H1 (cell line): Measurements from ENCODE around the gene ZNF385B. TPM values are rescaled to one million over a fixed set of nuclear protein-coding genes. Genes with fewer than 3 reads are reported as not detected.

Source experiments
- CTCF ChIA-PET: fragments of 300-600 bp; sonication (Branson Sonifier 250); formaldehyde crosslinking; loops from one replicate; lab custom pipeline; 2021; ENCODE audit not compliant: partially characterized antibody; lab: Charles Lee
- POLR2A ChIA-PET: fragments of 300-600 bp; sonication (Branson Sonifier 250); formaldehyde crosslinking; loops from one replicate; lab custom pipeline; 2021; ENCODE audit warnings: inconsistent platforms; ENCODE audit not compliant: partially characterized antibody; lab: Charles Lee
- DNase-seq, 2 experiments: peaks; one replicate each; pipeline versions ENCODE4 v3.0.0 to v3.0.0-alpha.2; 2010 to 2022; ENCODE audit warnings: low spot score in 2 of 2, low read depth in 1 of 2, mixed read lengths in 1 of 2
- FAIRE-seq: peaks from 2 replicates; lab custom pipeline; 2011; peaks lifted over from hg19 to GRCh38; lab: Jason Lieb, UNC
- H2AFZ ChIP-seq: 2 replicates; pipeline ENCODE4 v1.8.1; 2012; ENCODE audit warnings: low read length, inconsistent platforms
- H2AK5ac ChIP-seq: 2 replicates; pipeline ENCODE4 v1.6.1; 2013; ENCODE audit warnings: low read depth, low read length
- H2BK120ac ChIP-seq: replicated peaks from 2 replicates; pipeline ENCODE3; 2013; ENCODE audit warnings: low read depth, low read length, inconsistent platforms
- H2BK12ac ChIP-seq: 2 replicates; pipeline ENCODE4 v1.6.1; 2013; ENCODE audit warnings: low read depth, low read length
- H2BK15ac ChIP-seq: 2 replicates; pipeline ENCODE4 v1.6.1; 2013; ENCODE audit warnings: low read length
- H2BK20ac ChIP-seq: 2 replicates; pipeline ENCODE4 v1.6.1; 2013; ENCODE audit warnings: low read length
- H2BK5ac ChIP-seq: 2 replicates; pipeline ENCODE4 v1.6.1; 2013; ENCODE audit warnings: low read depth, low read length
- H3K14ac ChIP-seq: 2 replicates; pipeline ENCODE4 v1.6.1; 2013; ENCODE audit warnings: inconsistent platforms; ENCODE audit not compliant: insufficient read length
- H3K18ac ChIP-seq: 2 replicates; pipeline ENCODE4 v1.6.1; 2013; ENCODE audit warnings: low read length; ENCODE audit errors: extremely low read depth
- H3K23ac ChIP-seq: 2 replicates; pipeline ENCODE4 v1.6.1; 2013; ENCODE audit warnings: inconsistent platforms; ENCODE audit not compliant: insufficient read length
- H3K23me2 ChIP-seq: 2 replicates; pipeline ENCODE4 v1.6.1; 2013; ENCODE audit warnings: low read depth, low read length
- H3K27ac ChIP-seq: 2 replicates; pipeline ENCODE4 v1.6.1; 2011; ENCODE audit warnings: low read depth, low read length, inconsistent platforms
- H3K27me3 ChIP-seq, 4 experiments: replicated peaks in 1 of 4; 1 replicate in 1 of 4; 2 replicates in 3 of 4; pipeline versions ENCODE4 v1.6.1 to v1.8.1; 2011 to 2013; ENCODE audit warnings: low read length in 3 of 4, mild to moderate bottlenecking in 3 of 4, inconsistent platforms in 2 of 4, mixed read lengths in 2 of 4, moderate library complexity in 1 of 4; ENCODE audit not compliant: control insufficient read depth in 3 of 4, insufficient read depth in 3 of 4; ENCODE audit errors: extremely low read depth in 1 of 4
- H3K36me3 ChIP-seq, 4 experiments: 2 replicates each; pipeline versions ENCODE4 v1.6.1 to v1.8.1; 2011 to 2013; ENCODE audit warnings: mild to moderate bottlenecking in 4 of 4, low read length in 3 of 4, moderate library complexity in 2 of 4, control low read depth in 1 of 4, inconsistent platforms in 1 of 4; ENCODE audit not compliant: insufficient read depth in 4 of 4, control insufficient read depth in 2 of 4
- H3K4ac ChIP-seq: replicated peaks from 2 replicates; pipeline ENCODE3; 2013; ENCODE audit warnings: low read length, low read depth, mixed read lengths, inconsistent platforms; ENCODE audit not compliant: insufficient read length
- H3K4me1 ChIP-seq, 4 experiments: replicated peaks in 1 of 4; 1 replicate in 1 of 4; 2 replicates in 3 of 4; pipeline versions ENCODE4 v1.6.1 to v1.8.1; 2011 to 2013; ENCODE audit warnings: low read length in 3 of 4, inconsistent platforms in 2 of 4, mixed read lengths in 1 of 4; ENCODE audit not compliant: insufficient read depth in 4 of 4, control insufficient read depth in 3 of 4
- H3K4me2 ChIP-seq, 2 experiments: 2 replicates each; pipeline versions ENCODE4 v1.6.1 to v1.8.1; 2011 to 2013; ENCODE audit warnings: low read depth in 2 of 2, low read length in 2 of 2, control low read depth in 1 of 2, inconsistent platforms in 1 of 2, mild to moderate bottlenecking in 1 of 2; ENCODE audit not compliant: insufficient read depth in 1 of 2
- H3K4me3 ChIP-seq, 4 experiments: fragments of 200-600, 300-600 bp in 1 of 4; sonication (generic), shearing (Covaris generic), sonication (Bioruptor Twin) in 1 of 4; 2 replicates each; pipeline versions ENCODE4 v1.5.1 to v1.8.1; 2011 to 2016; ENCODE audit warnings: low read length in 4 of 4, low read depth in 3 of 4, control low read depth in 2 of 4, inconsistent platforms in 2 of 4, mild to moderate bottlenecking in 2 of 4, mixed read lengths in 1 of 4, moderate library complexity in 1 of 4; ENCODE audit not compliant: insufficient read depth in 2 of 4; ENCODE audit errors: extremely low read depth in 1 of 4
- H3K56ac ChIP-seq: replicated peaks from 2 replicates; pipeline ENCODE3; 2013; ENCODE audit warnings: low read depth, mild to moderate bottlenecking, mixed read lengths, low read length, inconsistent platforms; ENCODE audit not compliant: insufficient read length
- H3K79me1 ChIP-seq: 2 replicates; pipeline ENCODE4 v1.6.1; 2013; ENCODE audit warnings: low read depth, low read length, control low read depth
- H3K79me2 ChIP-seq, 2 experiments: 2 replicates each; pipeline versions ENCODE4 v1.6.1 to v1.8.1; 2012 to 2013; ENCODE audit warnings: low read length in 2 of 2, mild to moderate bottlenecking in 2 of 2, inconsistent platforms in 1 of 2; ENCODE audit not compliant: insufficient read depth in 2 of 2, control insufficient read depth in 1 of 2
- H3K9ac ChIP-seq, 4 experiments: replicated peaks in 1 of 4; 1 replicate in 1 of 4; 2 replicates in 3 of 4; pipeline versions ENCODE4 v1.6.1 to v1.8.1; 2011 to 2013; ENCODE audit warnings: low read depth in 3 of 4, low read length in 3 of 4, control low read depth in 2 of 4, mild to moderate bottlenecking in 2 of 4, moderate library complexity in 2 of 4, inconsistent platforms in 1 of 4; ENCODE audit errors: extremely low read depth in 1 of 4
- H3K9me3 ChIP-seq, 2 experiments: 2 replicates each; pipeline versions ENCODE4 v1.6.1 to v1.8.1; 2012 to 2013; ENCODE audit warnings: mild to moderate bottlenecking in 2 of 2, moderate library complexity in 2 of 2, control low read depth in 1 of 2, inconsistent platforms in 1 of 2, low read depth in 1 of 2, low read length in 1 of 2, mixed read lengths in 1 of 2; ENCODE audit not compliant: insufficient read depth in 2 of 2
- H4K20me1 ChIP-seq, 2 experiments: replicated peaks in 1 of 2; 2 replicates each; pipeline versions ENCODE3 to v1.8.1; 2011 to 2013; ENCODE audit warnings: inconsistent platforms in 2 of 2, low read length in 2 of 2, mild to moderate bottlenecking in 1 of 2; ENCODE audit not compliant: insufficient read depth in 2 of 2, control insufficient read depth in 1 of 2
- H4K5ac ChIP-seq: 2 replicates; pipeline ENCODE4 v1.6.1; 2013; ENCODE audit warnings: low read length, low read depth, mixed read lengths, inconsistent platforms; ENCODE audit not compliant: insufficient read length
- H4K8ac ChIP-seq: 2 replicates; pipeline ENCODE4 v1.8.0; 2013; ENCODE audit warnings: mild to moderate bottlenecking, moderate library complexity, low read length, inconsistent platforms; ENCODE audit not compliant: insufficient read depth; ENCODE audit errors: extremely low read depth
- H4K91ac ChIP-seq: replicated peaks from 2 replicates; pipeline ENCODE3; 2013; ENCODE audit warnings: low read length, mixed read lengths, inconsistent platforms; ENCODE audit not compliant: insufficient read length
- RNF2 ChIP-seq: fragments of 200-900, 300-1000 bp; sonication (generic); IDR thresholded peaks from 2 replicates; pipeline ENCODE4 v1.7.1; 2016; ENCODE audit warnings: borderline replicate concordance, low read depth, mild to moderate bottlenecking, antibody characterized with exemption, low read length; ENCODE audit not compliant: poor library complexity, severe bottlenecking; ENCODE audit errors: missing control alignments
- SP1 ChIP-seq: IDR thresholded peaks from 2 replicates; pipeline ENCODE4 v1.6.1; 2011; ENCODE audit warnings: low read depth, low read length
- WGBS, 2 experiments: shearing (Covaris generic) in 1 of 2; methylation state at CpG; one replicate each; pipeline versions ENCODE4 v1.1.6 to v1.1.7; 2013 to 2015; ENCODE audit warnings: low lambda C conversion rate in 2 of 2, mixed read lengths in 2 of 2, inconsistent platforms in 1 of 2, low coverage in 1 of 2, missing lambda C conversion rate in 1 of 2; ENCODE audit not compliant: insufficient replicate concordance in 2 of 2, insufficient coverage in 1 of 2, insufficient read length in 1 of 2; ENCODE audit errors: extremely low coverage in 1 of 2, missing lambda C conversion rate in 1 of 2; 5-methylcytosine and 5-hydroxymethylcytosine counted together
- polyA plus RNA-seq, 7 experiments: library from polyadenylated mRNA; depleted of rRNA in 3 of 7; stranded (reverse) in 5 of 7; unstranded in 2 of 7; fragments of >200 nt in 5 of 7; fragments of 200-250 nt in 2 of 7; gene quantifications; 1 replicate in 5 of 7; 2 replicates in 1 of 7; 4 replicates in 1 of 7; pipeline versions ENCODE4 v1.2.1 to v1.2.3, GENCODE V29; 2011 to 2013; ENCODE audit warnings: missing spikeins in 2 of 7, mixed read lengths in 2 of 7
- total RNA-seq: library from RNA; stranded (reverse); fragmentation: NEBNext Ultra II Directional; extraction: Animal tissue kit (Norgen Biotek cat#: 25700); gene quantifications from 2 replicates; pipeline ENCODE4 v1.2.1, GENCODE V29; 2021

Gene ZNF385B
- total and polyA plus RNA-seq, 2 of the 8 experiments (the other 6 are each of a cell fraction or from before 2014, with no cell fraction given) = 1.1 to 3.7 TPM

DNA sequence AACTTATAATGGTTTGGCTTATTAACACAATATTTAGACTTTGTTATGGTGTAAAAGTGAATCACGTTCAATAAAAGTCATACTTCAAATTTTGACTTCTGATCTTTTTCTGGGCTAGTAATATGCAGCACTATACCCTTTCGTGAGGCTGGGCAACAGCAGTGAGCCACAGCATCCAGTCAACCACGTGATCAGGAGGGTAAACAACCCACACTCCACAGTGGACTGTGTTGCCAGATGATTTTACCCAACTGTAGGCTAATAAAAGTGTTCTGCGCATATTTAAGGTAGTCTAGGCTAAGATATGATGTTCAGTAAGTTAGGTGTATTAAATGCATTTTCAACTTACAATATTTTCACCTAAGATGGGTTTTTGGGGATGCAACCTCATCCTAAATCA, 148.6 kb downstream of the ZNF385B start:
- Histone ChIP-seq H2BK15ac (no peak overlapping the region), H4K5ac (no peak overlapping the region), H3K27ac (no peak overlapping the region), H3K9me3 (no peaks in the 10 kb centered on the region), H3K4ac (no peak overlapping the region), H4K20me1 (no peaks in the 10 kb centered on the region), H2BK20ac (no peak overlapping the region), H3K18ac (no peak overlapping the region), H2AFZ (no peak overlapping the region), H2AK5ac (no peak overlapping the region), H3K56ac (no peak overlapping the region), H3K4me3 (no peak overlapping the region), H3K4me2 (no peak overlapping the region), H3K23me2 (no peaks in the 10 kb centered on the region), H2BK12ac (no peak overlapping the region), H3K36me3 (no peaks in the 10 kb centered on the region), H3K27me3 (no peaks in the 10 kb centered on the region), H2BK120ac (no peak overlapping the region), H3K23ac (no peak overlapping the region), H3K79me1 (no peaks in the 10 kb centered on the region), H3K9ac (no peak overlapping the region), H4K91ac (no peak overlapping the region), H3K14ac (no peak overlapping the region), H2BK5ac (no peak overlapping the region), H3K79me2 (no peaks in the 10 kb centered on the region), H3K4me1 (peaks cover 0 to 5% (median 0%) of the 10 kb centered on the region in 4 experiments; a peak in 2 of 7 replicates), H4K8ac (no peak overlapping the region)
- DNase-seq (no peak), FAIRE-seq (no peak)
- ChIA-PET CTCF (no interaction called here), POLR2A (no interaction called here)
- WGBS, 2 experiments = 93% methylated on average over 4 of the region's 4 CpGs; no CpG with 5 or more reads in 1 of the 2 experiments
- TF ChIP-seq SP1 (no peak), RNF2 (no peak)
